HepG2 (cell line): ENCODE data around the gene HID1. TPM values are rescaled to one million over a fixed set of nuclear protein-coding genes. Genes with fewer than 3 reads are reported as not detected.

Experiments
- CREM ChIP-seq, 2 experiments: sonication (generic) in 1 of 2; formaldehyde crosslinking in 1 of 2; IDR thresholded peaks; 2 replicates each; pipeline versions ENCODE4 v1.4.0 to v1.6.1; 2016 to 2020; ENCODE audit warnings: antibody characterized with exemption in 1 of 2, mild to moderate bottlenecking in 1 of 2, missing genetic modification reagents in 1 of 2
- DNMT1 ChIP-seq: sonication (generic); formaldehyde crosslinking; IDR thresholded peaks from 2 replicates; pipeline ENCODE4 v1.5.1; 2020; ENCODE audit warnings: mild to moderate bottlenecking, missing genetic modification reagents
- DPF2 ChIP-seq: sonication (generic); formaldehyde crosslinking; IDR thresholded peaks from 2 replicates; pipeline ENCODE4 v1.4.0; 2020; ENCODE audit warnings: mild to moderate bottlenecking, low read depth, missing genetic modification reagents, borderline replicate concordance
- MTA1 ChIP-seq: sonication (generic); formaldehyde crosslinking; IDR thresholded peaks from 2 replicates; pipeline ENCODE4 v1.4.0; 2020; ENCODE audit warnings: missing genetic modification reagents, mild to moderate bottlenecking, borderline replicate concordance
- NFE2 ChIP-seq: sonication (generic); formaldehyde crosslinking; IDR thresholded peaks from 2 replicates; pipeline ENCODE4 v1.4.0; 2020; ENCODE audit warnings: missing genetic modification reagents
- NFYC ChIP-seq: IDR thresholded peaks from 2 replicates; pipeline ENCODE4 v1.6.1; 2016; ENCODE audit warnings: missing genetic modification reagents, missing compliant biosample characterization
- REST ChIP-seq, 2 experiments: IDR thresholded peaks; 2 replicates each; pipeline ENCODE4 v1.6.1; 2011 to 2012; ENCODE audit warnings: low read length in 2 of 2, borderline replicate concordance in 1 of 2, low read depth in 1 of 2, mild to moderate bottlenecking in 1 of 2, moderate library complexity in 1 of 2
- TFE3 ChIP-seq: IDR thresholded peaks from 2 replicates; pipeline ENCODE4 v1.6.1; 2016
- ZBTB39 ChIP-seq: sonication (generic); formaldehyde crosslinking; IDR thresholded peaks from 2 replicates; pipeline ENCODE4 v1.5.0; 2020; ENCODE audit warnings: missing genetic modification reagents
- ZFAT ChIP-seq: sonication (generic); formaldehyde crosslinking; conservative IDR thresholded peaks from 2 replicates; pipeline ENCODE4 v1.8.1; 2023; ENCODE audit warnings: missing genetic modification reagents, inconsistent platforms
- ZFP37 ChIP-seq: sonication (generic); formaldehyde crosslinking; IDR thresholded peaks from 2 replicates; pipeline ENCODE4 v1.4.0; 2020; ENCODE audit warnings: missing genetic modification reagents, borderline replicate concordance
- ZNF547 ChIP-seq: sonication (generic); formaldehyde crosslinking; IDR thresholded peaks from 2 replicates; pipeline ENCODE4 v1.5.1; 2020; ENCODE audit warnings: mild to moderate bottlenecking, missing genetic modification reagents
- ZNF737 ChIP-seq: sonication (generic); formaldehyde crosslinking; IDR thresholded peaks from 2 replicates; pipeline ENCODE4 v1.5.0; 2020; ENCODE audit warnings: missing genetic modification reagents, mild to moderate bottlenecking, borderline replicate concordance
- ZNF766 ChIP-seq: sonication (generic); formaldehyde crosslinking; IDR thresholded peaks from 2 replicates; pipeline ENCODE4 v1.5.0; 2020; ENCODE audit warnings: missing genetic modification reagents, borderline replicate concordance
- ZNF768 ChIP-seq: sonication (generic); formaldehyde crosslinking; IDR thresholded peaks from 2 replicates; pipeline ENCODE4 v1.4.0; 2020; ENCODE audit warnings: missing genetic modification reagents
- polyA plus RNA-seq, 8 experiments: library from polyadenylated mRNA; depleted of rRNA in 3 of 8; stranded (reverse) in 7 of 8; unstranded in 1 of 8; fragments of >200 nt; fragmentation: Illumina TruSeq in 4 of 8; extraction: Trizol in 4 of 8; gene quantifications; 2 replicates each; pipeline versions ENCODE4 v1.2.1 to v1.2.3, GENCODE V29; 2011 to 2016; ENCODE audit warnings: low read depth in 4 of 8, missing spikeins in 1 of 8, mixed read lengths in 1 of 8; ENCODE audit not compliant: insufficient read depth in 1 of 8
- total RNA-seq, 5 experiments: library from RNA; depleted of rRNA; stranded (reverse); fragments of >200 nt; fragmentation: Illumina TruSeq; extraction: Trizol; gene quantifications; 2 replicates each; pipeline ENCODE4 v1.2.3, GENCODE V29; 2016; ENCODE audit warnings: low read depth in 1 of 5
- TF ChIP-seq, protein P1 (sequence below): sonication (generic); formaldehyde crosslinking; IDR thresholded peaks from 2 replicates; pipeline ENCODE4 v1.5.0; 2020; ENCODE audit warnings: mild to moderate bottlenecking, missing genetic modification reagents
- TF ChIP-seq, protein P2 (sequence below): sonication (generic); formaldehyde crosslinking; IDR thresholded peaks from 2 replicates; pipeline ENCODE4 v1.5.1; 2020; ENCODE audit warnings: missing genetic modification reagents, mild to moderate bottlenecking, borderline replicate concordance

HID1 gene
- total and polyA plus RNA-seq, 2 of the 13 experiments (the other 11 are each of a cell fraction or from before 2014, with no cell fraction given): 2.1 to 10.6 TPM

GRCh38 chr17:74971842-74972106 lies 785 bp downstream of the HID1 start (continued):
- TF ChIP-seq TFE3: no peak
- TF ChIP-seq, protein P1, sequence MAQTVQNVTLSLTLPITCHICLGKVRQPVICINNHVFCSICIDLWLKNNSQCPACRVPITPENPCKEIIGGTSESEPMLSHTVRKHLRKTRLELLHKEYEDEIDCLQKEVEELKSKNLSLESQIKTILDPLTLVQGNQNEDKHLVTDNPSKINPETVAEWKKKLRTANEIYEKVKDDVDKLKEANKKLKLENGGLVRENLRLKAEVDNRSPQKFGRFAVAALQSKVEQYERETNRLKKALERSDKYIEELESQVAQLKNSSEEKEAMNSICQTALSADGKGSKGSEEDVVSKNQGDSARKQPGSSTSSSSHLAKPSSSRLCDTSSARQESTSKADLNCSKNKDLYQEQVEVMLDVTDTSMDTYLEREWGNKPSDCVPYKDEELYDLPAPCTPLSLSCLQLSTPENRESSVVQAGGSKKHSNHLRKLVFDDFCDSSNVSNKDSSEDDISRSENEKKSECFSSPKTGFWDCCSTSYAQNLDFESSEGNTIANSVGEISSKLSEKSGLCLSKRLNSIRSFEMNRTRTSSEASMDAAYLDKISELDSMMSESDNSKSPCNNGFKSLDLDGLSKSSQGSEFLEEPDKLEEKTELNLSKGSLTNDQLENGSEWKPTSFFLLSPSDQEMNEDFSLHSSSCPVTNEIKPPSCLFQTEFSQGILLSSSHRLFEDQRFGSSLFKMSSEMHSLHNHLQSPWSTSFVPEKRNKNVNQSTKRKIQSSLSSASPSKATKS (CRISPR knock-in tag): no peak
- TF ChIP-seq REST (IDR thresholded peaks at IDR 0.05; ENCODE audit: borderline replicate concordance in 1 of 2, low read depth in 1 of 2, low read length in 2 of 2): no peak
- TF ChIP-seq ZFAT: no peak
- TF ChIP-seq DNMT1 (CRISPR knock-in tag): 0 out of 2 replicates have a peak, but pooled peaks have one; percentile 0
- TF ChIP-seq DPF2 (CRISPR knock-in tag): no peak
- no peak for TF ChIP-seq CREM (IDR thresholded peaks at IDR 0.05)
- TF ChIP-seq CREM (CRISPR knock-in tag; IDR thresholded peaks at IDR 0.05): no peak
- no peak for TF ChIP-seq NFYC (CRISPR knock-in tag)
- TF ChIP-seq ZNF766 (CRISPR knock-in tag): 0 out of 2 replicates have a peak, but pooled peaks have one; percentile 6
- no peak; the same call in 1 of the 2 replicates for TF ChIP-seq MTA1 (CRISPR knock-in tag)
- peak; percentile 70; the same call in 1 of the 2 replicates for TF ChIP-seq ZNF547 (CRISPR knock-in tag)
- no peak for TF ChIP-seq ZNF768 (CRISPR knock-in tag)
- TF ChIP-seq, protein P2, sequence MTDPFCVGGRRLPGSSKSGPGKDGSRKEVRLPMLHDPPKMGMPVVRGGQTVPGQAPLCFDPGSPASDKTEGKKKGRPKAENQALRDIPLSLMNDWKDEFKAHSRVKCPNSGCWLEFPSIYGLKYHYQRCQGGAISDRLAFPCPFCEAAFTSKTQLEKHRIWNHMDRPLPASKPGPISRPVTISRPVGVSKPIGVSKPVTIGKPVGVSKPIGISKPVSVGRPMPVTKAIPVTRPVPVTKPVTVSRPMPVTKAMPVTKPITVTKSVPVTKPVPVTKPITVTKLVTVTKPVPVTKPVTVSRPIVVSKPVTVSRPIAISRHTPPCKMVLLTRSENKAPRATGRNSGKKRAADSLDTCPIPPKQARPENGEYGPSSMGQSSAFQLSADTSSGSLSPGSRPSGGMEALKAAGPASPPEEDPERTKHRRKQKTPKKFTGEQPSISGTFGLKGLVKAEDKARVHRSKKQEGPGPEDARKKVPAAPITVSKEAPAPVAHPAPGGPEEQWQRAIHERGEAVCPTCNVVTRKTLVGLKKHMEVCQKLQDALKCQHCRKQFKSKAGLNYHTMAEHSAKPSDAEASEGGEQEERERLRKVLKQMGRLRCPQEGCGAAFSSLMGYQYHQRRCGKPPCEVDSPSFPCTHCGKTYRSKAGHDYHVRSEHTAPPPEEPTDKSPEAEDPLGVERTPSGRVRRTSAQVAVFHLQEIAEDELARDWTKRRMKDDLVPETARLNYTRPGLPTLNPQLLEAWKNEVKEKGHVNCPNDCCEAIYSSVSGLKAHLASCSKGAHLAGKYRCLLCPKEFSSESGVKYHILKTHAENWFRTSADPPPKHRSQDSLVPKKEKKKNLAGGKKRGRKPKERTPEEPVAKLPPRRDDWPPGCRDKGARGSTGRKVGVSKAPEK (CRISPR knock-in tag): no peak
- no peak for TF ChIP-seq ZNF737 (CRISPR knock-in tag)
- TF ChIP-seq ZFP37: no peak
- TF ChIP-seq NFE2 (CRISPR knock-in tag): no peak
- no peak for TF ChIP-seq ZBTB39 (CRISPR knock-in tag)
